NCI-H2171 treated with DMSO at 0.1 percent for 48 hours (cell line): Measurements from ENCODE around the gene SEMA6A.

Experiments used
- DNase-seq: peaks from one replicate; lab custom pipeline; 2025; lab: John Stamatoyannopoulos, UW

SEMA6A gene

DNA sequence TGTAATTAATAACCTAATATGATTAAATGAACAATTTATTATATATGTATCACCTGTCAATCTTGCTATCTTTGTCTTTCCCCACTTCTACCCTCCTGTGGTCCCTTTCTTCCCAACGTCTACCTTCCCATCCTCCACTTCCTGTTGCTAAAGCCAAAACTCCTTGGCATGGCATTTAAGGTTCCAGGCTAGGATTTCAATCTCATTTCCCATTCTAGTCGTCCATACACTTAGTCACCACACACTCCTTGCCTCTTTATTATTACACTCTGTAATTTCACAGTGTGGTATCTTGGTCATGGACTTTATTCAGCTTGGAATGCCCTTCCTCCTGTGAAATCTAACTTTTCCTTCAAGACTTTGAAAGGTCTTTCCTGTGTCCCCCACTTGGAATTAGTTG is 115.3 kb downstream of the SEMA6A start:
- DNase-seq: no peak

DNA sequence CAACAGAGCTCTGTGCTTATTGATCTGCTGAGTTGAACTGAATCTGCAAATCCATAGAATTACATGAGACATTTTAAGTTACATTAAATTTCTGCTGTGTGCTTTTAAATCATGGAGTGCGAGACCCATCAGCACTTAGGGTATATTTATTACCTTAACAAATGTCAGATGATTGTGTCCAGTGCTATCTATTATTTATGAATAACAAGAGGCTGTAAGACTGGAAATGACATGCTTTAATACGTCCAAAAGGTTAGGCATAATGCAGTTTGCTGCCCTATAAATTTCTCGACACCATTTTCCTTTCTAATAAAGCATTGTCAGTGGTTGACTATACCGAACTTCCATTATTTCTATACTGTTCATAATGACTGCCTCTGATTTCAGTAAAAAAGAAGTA is 117.6 kb downstream of the SEMA6A start:
- no peak for DNase-seq

DNA sequence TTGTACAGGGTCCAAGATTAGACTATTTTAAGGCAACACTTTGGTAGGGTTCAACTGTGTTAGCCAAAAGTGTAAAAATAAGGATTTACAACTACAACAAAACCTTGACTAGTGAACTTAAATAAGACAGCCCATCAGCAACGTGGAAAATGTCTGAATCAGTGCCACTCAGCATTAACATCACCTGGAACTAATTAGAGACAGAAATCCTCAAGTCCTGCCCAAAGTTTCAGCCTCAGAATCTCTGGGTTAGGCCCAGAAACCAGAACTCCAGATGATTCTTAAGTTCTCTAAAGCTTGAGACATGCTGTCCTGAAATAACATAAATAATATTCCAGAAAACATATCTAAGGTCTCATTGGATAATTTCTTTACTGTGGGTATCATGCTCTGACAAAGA is 118.6 kb downstream of the SEMA6A start:
- DNase-seq: no peak

DNA sequence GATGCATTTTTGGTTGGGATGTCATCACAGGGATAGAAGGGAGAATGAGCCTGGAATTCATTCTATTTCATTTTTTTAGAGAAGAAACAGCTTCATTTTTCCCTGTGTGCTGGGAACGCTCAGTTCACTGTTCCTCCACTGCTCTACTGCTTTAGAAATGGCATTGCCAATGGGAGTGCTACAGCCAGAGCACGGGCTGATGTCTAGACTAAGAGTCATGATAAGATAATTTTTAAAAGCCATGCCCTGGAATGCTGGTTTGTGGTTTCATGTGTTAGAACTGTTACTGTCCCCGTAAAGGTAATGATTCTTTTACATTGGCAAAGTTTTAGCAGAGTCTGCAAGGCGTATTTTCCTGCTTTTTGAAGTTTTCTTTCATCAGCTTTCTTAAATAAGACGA is 119.6 kb downstream of the SEMA6A start:
- no peak for DNase-seq

DNA sequence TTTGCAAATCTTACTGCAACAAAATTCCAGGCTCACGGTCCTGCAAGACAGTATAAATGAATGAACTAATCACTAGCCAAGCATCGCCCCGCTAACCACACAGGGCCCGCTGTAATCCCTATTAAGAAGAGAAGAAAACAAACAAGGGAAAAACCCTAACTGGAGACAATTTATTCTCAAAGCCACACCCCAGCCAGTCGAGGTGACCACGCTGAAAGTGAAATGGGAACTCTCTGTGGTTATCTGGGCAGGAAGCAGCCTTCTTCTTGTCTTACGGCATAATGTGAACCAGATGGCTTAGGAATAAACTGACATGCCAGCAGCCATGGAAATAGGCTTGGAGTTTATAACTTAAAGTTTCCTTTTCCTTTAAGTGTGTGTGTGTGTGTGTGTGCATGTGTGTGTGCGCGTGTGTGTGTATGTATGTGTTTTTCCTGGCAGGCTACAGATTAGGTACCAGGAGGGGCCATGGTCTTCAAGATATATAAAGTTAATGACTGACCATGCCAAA is 120.2 kb downstream of the SEMA6A start:
- DNase-seq: no peak

DNA sequence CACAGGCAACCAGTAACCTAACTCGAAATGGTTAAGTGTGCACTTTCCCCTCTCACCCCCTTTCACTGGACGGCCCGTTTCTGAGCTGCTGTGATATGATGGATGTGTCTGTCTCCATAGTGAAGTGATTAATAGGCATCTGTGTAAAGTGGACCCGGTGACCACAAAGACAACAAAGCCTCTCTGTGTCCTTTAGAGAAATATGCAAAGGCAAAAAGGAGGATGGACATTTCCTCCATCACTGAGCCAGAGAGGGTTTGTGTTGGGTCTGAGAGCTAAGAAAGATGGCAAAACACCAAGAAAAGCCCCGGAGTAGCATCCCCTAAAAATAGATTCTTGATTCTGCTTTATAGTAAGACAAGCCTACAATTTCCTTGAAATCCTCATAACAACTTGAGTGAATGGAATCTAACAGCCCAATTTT is 120.6 kb downstream of the SEMA6A start:
- DNase-seq: no peak

DNA sequence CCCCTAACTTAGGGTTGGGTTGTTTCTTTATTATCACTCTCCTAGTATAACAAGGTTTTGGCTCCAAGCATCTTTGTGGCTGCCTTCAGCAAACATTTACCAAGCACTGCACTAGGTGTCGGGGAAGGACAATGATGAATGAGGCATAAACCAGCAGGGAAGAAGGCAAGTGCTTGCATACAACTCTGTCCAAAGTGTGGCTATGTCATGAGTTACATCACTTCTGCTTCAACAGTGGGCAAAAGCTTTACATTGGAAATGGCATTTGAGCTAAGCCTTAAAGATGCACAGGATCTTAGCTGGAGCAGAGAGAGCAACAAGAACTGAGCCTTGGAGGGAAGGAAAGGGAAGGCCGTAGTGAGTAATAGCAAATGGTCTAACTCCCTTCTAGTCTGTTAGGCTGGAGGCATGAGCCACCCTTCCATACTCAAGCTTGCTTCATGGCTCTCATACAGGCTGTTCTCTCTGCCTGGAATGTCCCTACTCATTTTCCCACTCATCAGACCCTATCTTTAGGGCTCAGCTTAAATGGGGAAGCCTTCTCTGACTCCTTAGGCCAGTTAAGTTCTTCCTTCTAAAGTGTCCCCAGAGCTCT is 121.8 kb downstream of the SEMA6A start:
- DNase-seq: no peak

DNA sequence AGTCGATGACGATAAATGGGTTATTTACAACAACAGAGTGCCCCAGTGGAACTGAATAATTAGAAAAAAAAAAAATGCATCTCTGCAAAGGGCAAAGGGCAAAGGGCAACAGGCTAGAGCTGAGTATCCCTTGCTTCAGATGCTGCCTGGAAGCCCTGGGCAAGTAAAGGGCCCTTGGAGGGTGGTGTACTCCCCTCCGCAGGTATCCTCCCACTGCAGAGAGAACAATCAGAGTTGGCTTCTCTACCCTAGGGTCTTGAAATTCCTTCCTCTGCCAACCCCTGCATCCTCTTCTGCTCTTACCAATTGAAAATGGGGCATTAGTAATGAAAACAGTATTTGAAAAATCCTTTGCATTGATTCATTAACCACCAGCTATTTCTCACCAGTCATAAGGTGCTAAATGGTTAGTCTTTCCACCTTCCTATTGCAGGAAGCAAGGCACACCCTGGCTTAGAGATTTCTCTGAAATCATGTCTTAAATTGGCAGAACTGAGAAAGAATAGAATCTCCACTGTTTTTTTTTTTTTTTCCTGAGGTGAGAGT is 122.6 kb downstream of the SEMA6A start:
- DNase-seq: no peak

DNA sequence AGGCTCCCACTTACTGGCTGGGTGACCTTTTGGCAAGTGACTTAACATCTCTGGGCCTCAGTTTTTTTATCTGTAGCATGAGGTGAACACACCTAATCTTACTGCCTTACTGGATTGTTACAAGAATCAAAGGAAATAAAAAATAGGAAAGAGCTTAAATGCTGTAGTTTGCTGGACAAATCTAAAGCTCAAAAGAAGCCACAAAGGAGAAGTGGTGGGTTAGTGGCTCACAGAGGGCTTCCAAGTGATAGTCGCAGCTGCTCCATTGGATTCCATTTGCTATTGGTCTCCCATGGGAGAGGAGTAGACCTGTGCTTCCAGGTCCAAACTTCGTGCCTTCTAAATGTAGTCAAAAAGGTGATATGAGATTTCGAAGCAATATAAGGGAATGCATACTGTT is 123.6 kb downstream of the SEMA6A start:
- DNase-seq: no peak

DNA sequence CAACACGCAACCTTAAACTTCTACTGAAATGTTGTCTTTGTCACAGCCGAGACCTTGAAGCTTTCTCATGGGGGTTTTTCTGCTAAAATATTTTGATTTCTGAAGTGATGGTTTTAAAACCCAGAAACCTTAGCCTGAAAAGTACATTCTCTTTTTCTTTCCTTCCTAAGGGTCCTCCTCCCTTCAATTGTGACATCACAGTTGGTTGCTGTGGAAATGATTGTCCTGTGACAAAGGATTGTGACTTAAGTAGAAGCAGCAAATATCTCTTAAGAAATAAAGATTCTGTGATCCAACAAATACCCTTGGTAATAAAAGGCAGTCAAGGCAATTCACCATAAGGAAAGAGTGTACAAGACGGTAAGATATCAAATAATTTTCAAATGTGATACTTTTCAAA is 125.2 kb downstream of the SEMA6A start:
- no peak for DNase-seq

DNA sequence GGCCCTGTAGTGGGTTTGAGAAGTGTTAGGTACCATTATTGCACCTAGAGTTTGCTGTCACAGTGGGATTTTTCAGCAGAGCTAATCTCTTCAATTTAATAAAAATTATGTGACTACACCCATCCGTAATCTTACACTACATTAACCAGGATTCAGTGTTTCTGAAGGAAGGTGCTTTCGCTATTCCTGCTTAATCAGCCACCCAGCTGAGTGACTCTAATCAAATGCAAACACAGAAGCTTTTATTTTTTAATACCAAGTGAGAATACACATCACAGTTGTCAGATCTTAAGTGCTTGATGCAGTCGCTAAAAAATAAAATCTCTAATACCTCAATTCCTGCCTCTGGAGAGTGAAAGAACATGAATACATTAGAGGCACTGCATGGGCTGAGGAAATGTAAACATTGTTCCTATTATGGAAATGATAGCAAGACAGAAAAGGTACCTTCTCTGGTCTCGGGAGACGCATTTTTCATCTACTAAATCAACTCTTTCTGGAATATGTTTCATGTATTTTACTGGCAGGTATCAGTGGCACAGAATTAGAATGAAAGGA is 125.7 kb downstream of the SEMA6A start:
- no peak for DNase-seq

DNA sequence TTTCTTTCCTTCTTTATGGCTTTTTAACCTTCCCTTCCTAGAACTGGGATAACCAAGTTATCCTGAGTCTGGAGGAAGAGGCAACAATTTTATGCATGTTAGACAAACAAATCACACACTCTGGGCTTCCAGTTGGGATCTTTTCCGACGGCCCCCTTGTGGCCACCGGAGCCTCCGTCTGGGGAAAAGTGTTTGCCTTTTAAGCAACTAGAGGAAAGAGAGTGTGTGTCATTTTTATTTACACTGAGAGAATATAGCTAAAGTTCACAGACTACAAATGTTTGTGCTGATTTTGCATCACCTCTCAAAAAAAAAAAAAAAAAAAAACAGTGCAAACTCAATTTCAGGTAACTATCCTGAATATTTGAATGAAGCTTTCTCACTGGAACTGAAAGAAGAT is 126.2 kb downstream of the SEMA6A start:
- no peak for DNase-seq

DNA sequence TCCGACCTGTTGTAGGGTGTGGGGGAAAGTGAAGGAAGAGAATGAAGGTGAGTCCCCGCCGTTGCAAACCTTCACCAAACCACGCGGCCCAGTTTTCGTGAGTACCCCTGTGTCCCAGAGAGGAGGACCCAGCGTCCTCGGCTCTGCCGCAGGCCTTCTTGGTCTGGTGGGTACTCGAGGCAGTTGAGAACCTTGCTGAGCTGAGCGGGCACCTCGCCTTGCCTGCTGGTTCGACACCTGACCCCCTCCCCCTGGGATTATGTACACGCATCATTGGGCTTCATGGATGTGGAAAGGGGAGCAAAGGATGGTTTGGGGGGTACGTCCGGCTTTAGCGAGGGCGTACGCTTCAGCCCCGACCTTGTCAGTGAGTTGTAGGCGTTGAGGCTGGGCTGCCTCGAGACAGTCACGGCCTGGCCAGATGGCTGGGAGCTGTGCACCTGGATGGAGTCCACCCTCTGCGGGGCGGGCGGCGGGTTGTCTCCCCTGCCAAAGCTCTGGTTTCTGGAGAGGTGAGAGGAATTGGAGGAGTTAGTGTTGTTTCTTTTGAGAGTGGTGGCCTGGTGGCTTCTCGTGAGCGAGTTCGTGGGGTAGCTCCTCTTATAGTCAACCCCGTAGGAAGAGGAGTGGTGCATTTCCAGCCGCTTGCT is 128.1 kb downstream of the SEMA6A start:
- no peak for DNase-seq

DNA sequence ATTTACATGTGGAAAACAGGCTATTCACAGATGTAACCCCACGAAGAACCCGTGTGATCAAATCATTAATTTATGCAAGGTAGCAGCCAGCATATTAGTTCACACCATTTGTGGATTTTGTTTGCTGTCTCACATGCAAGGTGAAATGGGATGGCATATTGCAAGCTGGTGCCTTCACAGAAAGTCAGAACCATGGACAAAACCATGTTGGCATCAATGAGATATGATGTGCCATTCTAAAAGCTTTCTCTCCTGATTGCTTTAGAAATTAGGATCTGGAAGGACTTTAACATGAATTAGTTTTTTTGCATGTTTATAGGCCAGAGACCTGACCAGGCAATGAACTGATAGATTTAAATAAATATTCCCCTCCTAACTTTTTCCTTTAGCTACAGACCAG is 129.3 kb downstream of the SEMA6A start:
- DNase-seq: no peak

DNA sequence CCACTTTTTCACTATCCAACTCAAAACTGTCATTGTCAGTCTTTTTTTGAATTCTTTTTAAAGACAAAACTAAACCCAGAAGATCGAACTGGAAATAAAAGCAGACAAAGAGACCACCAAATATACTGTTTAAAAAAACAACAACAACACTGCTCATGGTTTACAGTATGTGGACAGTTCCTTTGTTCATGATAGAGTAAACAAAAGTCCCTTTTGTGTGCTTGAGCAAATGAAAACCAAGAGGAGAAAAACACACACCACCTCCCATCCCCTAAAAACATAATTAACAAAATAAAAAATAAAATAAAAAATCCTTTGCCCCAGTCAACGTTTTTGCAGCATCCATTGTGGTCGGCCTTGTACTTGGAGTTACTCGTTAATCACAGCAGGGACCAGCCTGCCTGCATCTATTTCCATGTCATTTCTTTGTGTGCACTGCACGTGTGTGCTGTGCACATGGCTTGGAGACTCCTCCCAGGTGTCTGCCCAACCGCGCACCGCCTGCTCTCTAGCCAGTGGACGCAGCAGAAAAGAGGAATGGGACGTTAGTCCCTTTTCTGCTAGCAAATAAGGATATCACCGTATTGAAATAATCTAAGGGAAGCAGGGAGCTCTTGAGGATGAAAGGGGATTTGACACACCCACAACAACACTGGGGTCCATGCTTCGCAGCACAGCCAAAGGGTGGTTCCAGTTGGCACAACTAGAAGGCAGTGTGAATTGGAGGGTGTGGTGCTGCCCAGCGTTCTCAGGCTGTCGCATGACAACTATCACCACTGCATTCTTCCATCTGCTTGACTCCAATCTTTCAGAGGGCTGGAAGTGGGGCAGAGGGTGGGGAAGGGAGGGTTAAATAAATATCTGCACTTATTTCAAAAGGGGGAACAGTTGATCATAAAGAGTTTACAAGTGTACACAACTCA is 130.0 kb downstream of the SEMA6A start:
- DNase-seq: no peak

DNA sequence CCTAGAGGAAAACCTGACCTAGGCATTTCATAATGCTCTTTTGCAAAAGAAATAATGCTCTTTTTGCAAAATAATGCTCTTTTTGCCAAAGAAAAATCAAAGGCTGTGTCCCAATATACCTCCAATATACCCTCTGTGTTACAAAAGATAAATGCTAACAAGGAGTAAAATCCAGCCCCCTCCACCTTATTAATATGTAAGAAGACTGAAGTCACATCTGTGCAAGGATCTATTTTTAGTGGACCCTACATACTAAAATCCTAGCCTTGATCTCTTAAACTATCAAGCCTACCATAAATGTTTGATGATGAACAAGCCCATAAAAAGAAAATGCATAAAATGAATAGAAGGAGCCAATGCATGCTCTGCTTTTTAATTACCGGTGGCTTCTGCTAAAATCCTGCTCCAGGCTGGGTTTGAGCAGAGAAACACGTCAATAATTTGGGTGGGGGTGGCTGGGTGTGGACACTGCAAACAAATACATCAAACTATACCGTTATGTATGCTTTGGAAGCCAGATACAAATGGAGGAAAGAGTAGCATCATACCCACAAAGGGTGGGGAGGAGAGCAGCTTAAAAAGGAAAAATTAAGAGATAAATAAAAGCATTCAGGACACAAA is 131.6 kb downstream of the SEMA6A start:
- no peak for DNase-seq

DNA sequence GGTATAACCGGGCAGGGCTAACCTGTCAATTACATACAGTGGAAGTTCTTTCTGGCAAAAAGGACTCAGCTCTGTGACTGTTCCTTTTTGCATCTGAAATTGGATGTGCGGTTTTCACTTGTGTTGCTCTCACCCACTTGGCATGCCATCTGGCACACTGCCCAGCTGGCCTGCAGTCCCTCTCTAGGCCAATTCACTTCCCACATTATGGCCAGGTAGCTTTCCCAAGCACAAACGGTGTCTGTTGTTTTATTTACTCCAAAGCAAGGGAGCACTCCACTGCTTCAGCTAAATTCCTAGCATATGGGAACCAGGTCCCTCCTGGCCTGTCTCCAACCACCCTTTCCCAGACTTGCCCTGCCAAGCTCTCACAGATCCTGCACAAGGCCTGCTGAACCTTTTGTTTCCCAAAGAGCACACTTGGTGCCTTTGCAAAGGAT is 132.5 kb downstream of the SEMA6A start:
- DNase-seq: peak; percentile 76

DNA sequence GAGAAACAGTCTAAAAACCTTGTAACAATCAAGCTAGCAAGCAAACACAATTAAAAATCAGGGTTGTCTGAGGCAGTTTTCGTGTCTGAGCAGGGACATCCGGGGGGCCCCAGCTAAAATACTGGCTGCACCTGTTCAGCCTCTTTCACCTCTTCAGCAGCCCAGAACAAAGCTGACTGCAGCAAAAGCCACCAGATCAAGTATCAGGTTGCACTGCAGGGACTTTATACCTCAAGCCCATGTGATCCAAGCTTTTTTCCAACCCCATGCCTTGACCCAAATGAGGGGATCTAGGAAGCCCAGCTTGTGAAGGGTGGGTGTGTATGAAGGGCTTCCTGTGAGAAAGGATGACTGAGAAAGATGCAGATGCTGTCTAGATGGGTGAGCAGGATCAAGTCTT is 133.4 kb downstream of the SEMA6A start:
- peak; percentile 48 for DNase-seq

DNA sequence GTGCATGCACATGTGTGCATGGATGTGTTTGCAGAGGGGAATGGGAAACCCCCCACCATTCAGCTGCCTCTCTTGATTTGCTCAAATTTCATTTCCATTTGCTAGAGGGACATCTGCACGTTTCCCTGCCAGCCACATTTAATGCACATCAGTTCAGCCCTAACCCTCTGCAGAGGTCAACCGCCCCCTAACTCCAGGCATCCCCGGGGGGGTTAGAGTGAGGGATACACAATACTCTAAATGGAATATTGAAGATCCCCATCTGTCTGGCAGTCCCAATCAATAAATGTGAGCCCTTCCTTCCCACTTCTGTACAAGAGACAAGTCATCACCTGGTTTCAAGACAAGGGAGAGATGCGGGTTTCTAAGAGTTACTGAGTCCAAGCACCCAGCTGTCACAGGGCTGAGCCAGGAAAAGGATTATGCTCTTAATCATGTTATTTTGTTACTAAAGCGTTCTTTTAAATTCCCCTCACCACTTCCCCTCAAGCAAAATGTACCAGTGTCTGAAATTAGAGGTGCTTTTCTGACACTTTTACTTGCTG is 134.1 kb downstream of the SEMA6A start:
- peak; percentile 59 for DNase-seq

DNA sequence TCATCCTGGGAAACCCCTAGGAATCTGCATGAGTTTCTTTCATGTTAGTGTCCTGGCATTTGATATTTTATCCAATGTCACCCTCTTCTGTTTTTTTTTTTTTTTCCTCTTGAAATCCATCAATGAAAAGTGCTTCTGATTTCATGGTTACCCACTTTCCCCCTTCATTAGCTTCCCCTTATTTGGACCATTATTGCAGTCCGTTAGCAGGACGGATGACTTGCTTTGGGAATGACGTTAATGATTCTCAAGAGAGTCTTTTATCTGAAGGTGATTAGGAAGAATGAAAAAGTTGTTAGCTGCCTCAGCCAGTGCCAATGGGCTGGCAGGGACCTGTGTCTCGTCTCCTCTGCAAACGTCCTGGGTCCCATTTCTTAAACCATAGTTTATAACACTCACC is 134.7 kb downstream of the SEMA6A start:
- no peak for DNase-seq

DNA sequence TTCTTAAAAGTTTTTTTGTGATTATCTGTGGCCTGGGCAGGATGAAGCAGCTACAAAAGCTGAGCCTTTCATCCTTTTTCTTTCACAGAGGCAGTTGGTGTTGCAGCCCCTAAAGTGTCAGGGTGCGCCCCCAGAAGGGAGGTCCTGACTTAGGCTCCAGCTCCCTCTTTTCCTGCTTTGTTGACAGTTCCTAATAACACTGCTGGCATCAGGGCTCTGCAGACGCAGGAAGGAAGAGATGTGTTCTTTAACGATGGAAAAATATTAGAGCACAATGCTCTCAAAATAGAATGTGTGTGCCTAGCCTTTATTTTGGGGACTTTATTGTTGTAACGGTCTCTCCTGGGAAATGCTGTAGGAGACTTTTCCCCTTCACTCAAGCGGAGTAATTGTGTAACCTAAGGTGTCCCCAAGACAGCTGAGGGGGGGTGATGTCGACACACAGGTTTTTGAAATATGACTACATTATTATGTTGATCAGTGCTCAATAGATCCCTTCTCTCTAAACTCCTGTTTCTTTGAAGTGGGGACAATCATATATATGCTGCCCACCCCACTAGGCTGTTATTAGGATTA is 135.6 kb downstream of the SEMA6A start:
- DNase-seq: peak; percentile 28
